Gastrocnemius medialis (tissue), 4 donors: ENCODE results near the gene SCAMP3. TPM values are rescaled to one million over a fixed set of nuclear protein-coding genes. Genes with fewer than 3 reads are reported as not detected.

ENCODE experiments used
- ATAC-seq, 2 donors: fragments of 150-250 bp; one replicate each; pipeline ENCODE4 v1.9.1; 2016
- DNase-seq, 2 donors: peaks; one replicate each; pipeline ENCODE4 v3.0.0-alpha.2; 2019
- H3K27ac ChIP-seq, 4 donors: fragments of 200-600 bp; sonication (generic); 1 replicate in 1 of 4; 2 replicates in 3 of 4; pipeline ENCODE4 v1.5.1; 2016 to 2018; ENCODE audit warnings: mild to moderate bottlenecking in 2 of 4, moderate library complexity in 1 of 4
- H3K27me3 ChIP-seq, 3 donors: fragments of 200-600 bp; sonication (generic) in 2 of 3; 1 replicate in 1 of 3; 2 replicates in 2 of 3; pipeline versions ENCODE4 v1.5.1 to v1.6.0; 2016 to 2019; ENCODE audit warnings: mild to moderate bottlenecking in 1 of 3, moderate library complexity in 1 of 3
- H3K36me3 ChIP-seq, 2 donors: fragments of 200-600 bp; sonication (generic) in 1 of 2; one replicate each; pipeline ENCODE4 v1.5.1; 2017 to 2018
- H3K4me1 ChIP-seq, 2 donors: fragments of 200-600 bp; sonication (generic) in 1 of 2; one replicate each; pipeline ENCODE4 v1.5.1; 2016 to 2017; ENCODE audit warnings: mild to moderate bottlenecking in 2 of 2
- H3K4me3 ChIP-seq, 4 donors: fragments of 200-600 bp; sonication (generic) in 3 of 4; 1 replicate in 1 of 4; 2 replicates in 3 of 4; pipeline ENCODE4 v1.5.1; 2016 to 2019; ENCODE audit warnings: mild to moderate bottlenecking in 2 of 4
- H3K9me3 ChIP-seq, 3 donors: fragments of 200-600 bp; sonication (generic) in 2 of 3; 1 replicate in 1 of 3; 2 replicates in 2 of 3; pipeline ENCODE4 v1.5.1; 2016 to 2019
- CTCF ChIP-seq, 5 experiments: fragments of 450-650 bp in 3 of 5; fragments of 200-600 bp in 2 of 5; sonication (generic) in 2 of 5; IDR thresholded peaks in 4 of 5; conservative IDR thresholded peaks in 1 of 5; 1 replicate in 4 of 5; 2 replicates in 1 of 5; pipeline ENCODE4 v1.5.1; 2016 to 2019; ENCODE audit warnings: antibody characterized with exemption in 5 of 5, mild to moderate bottlenecking in 3 of 5, moderate library complexity in 3 of 5
- POLR2A ChIP-seq, 2 donors: fragments of 450-650 bp; IDR thresholded peaks; one replicate each; pipeline ENCODE4 v1.6.1; 2017; ENCODE audit warnings: antibody characterized with exemption in 2 of 2, mild to moderate bottlenecking in 2 of 2, moderate library complexity in 2 of 2
- in situ Hi-C, 4 donors: fragments of 200-750 bp; cut with MboI; loops; one replicate each; pipeline versions ENCODE4 v1.15.0 to v1.8.0; 2017; ENCODE audit warnings: low sequenced_read_pairs in 4 of 4
- intact Hi-C: fragments of 100-400 bp; cut with DNase I; formaldehyde crosslinking; loops from one replicate; pipeline ENCODE4 v1.15.1; 2023; ENCODE audit warnings: low total_unique reads
- total RNA-seq, 4 donors: library from RNA; depleted of rRNA; stranded (reverse); fragments of >200 nt; gene quantifications; one replicate each; pipeline versions ENCODE4 v1.1.0 to v1.2.3, GENCODE V29; 2016

The SCAMP3 gene
- total RNA-seq, 4 donors from 2014 or later: 60.0 to 108 (median 79.3) TPM

- in situ Hi-C loops (no loop called here), intact Hi-C loops (loop anchor here (5.0 kb wide), 1 partner anchor 99 kb away; the partner anchor contains the start of genes MTX1 and THBS3)
- no peaks in the 10 kb centered on the region for H3K9me3 ChIP-seq
- H3K4me3 ChIP-seq: no peak overlapping the region
- DNase-seq (no peak), ATAC-seq (no peak)
- TF ChIP-seq CTCF (IDR thresholded peaks at IDR 0.05 in 4 of 5, conservative IDR thresholded peaks at IDR 0.05 in 1 of 5) (no peak), POLR2A (IDR thresholded peaks at IDR 0.05) (no peak)
- peaks cover 14% of the 10 kb centered on the region in 2 donors for H3K4me1 ChIP-seq
- H3K27me3 ChIP-seq: no peaks in the 10 kb centered on the region
- H3K27ac ChIP-seq: no peak overlapping the region
- peaks cover 0 to 1% of the 10 kb centered on the region in 2 donors for H3K36me3 ChIP-seq
These were observed 43.8 kb upstream of the SCAMP3 start for GRCh38 chr1:155305881-155306391.

DNA sequence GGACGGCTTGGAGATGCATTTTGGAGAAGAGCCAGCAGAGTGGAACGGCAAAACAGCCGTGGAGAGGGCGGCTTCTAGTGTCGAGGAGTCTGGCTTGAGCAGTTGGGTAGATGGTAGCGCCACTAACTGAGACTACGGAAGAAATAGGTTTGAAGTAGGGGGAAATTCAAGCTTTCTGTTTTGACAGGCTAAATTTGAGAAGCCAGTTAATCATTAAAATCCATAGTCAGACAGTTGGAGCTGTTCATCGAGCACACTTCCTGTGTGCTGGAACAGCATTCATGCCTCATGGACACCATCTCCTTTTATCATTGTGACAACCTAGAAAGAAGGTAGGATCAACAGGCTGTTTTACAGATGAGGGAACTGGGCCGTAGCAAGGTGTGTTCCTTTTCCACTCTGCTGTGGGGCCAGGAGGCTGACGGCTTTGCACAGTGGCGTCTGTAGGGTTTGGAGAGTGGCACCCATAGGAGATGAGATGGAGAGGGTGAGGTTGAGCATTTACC is 42.5 kb upstream of the SCAMP3 start:
- DNase-seq (no peak), ATAC-seq (no peak)
- TF ChIP-seq POLR2A (IDR thresholded peaks at IDR 0.05): no peak
- TF ChIP-seq CTCF (IDR thresholded peaks at IDR 0.05 in 4 of 5, conservative IDR thresholded peaks at IDR 0.05 in 1 of 5): no peak
- H3K9me3 ChIP-seq: no peaks in the 10 kb centered on the region
- H3K27ac ChIP-seq: no peak overlapping the region
- in situ Hi-C loops: no loop called here
- intact Hi-C loops: loop anchor here (5.0 kb wide), 1 partner anchor 97 kb away; the partner anchor contains the start of genes MTX1 and THBS3
- H3K36me3 ChIP-seq: no peaks in the 10 kb centered on the region
- peaks cover 4 to 6% of the 10 kb centered on the region in 2 donors for H3K4me1 ChIP-seq
- H3K4me3 ChIP-seq: no peak overlapping the region
- no peaks in the 10 kb centered on the region for H3K27me3 ChIP-seq

DNA sequence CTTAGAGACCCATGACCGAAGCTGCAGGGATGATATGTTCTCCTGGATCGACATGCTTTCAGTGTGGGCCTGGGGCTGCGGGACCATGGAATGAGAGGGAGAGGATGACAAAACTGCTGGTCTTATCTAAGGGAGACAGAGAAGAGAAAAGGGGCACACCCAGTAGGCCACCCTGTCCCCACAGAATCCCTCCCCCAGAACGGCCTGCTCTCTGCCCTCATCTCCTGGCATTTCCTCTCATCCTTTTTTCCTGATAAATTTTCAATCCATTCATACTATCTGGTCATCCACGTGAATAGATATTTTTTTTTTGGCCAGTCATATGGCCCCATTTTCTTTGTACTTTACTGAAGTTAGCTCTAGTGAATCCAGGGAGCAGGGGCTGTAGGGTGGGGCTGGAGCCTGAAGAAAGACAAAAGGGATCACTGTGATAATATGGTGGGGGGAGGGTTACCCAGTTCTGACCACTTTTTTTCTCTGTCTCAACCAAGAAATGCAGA is 39.2 kb upstream of the SCAMP3 start, which contains the start of gene PKLR:
Gene PKLR (minus strand): TSS at position 97 of the 500 bp plus-strand sequence. CDS start 43 bp downstream, at position 54.
- DNase-seq: no peak
- in situ Hi-C loops: no loop called here
- no peak within 1 kb of the TSS for H3K4me3 ChIP-seq
- H3K27ac ChIP-seq: no peak within 1 kb of the TSS
- no peak for ATAC-seq
- intact Hi-C loops: no loop called here
- H3K9me3 ChIP-seq: no peaks in the 10 kb centered on the region
- no peaks in the 10 kb centered on the region for H3K4me1 ChIP-seq
- H3K36me3 ChIP-seq: no peaks in the 10 kb centered on the region
- peaks cover 0 to 3% (median 0%) of the 10 kb centered on the region in 3 donors for H3K27me3 ChIP-seq
- TF ChIP-seq POLR2A (IDR thresholded peaks at IDR 0.05): no peak
- no peak for TF ChIP-seq CTCF (IDR thresholded peaks at IDR 0.05 in 4 of 5, conservative IDR thresholded peaks at IDR 0.05 in 1 of 5)

DNA sequence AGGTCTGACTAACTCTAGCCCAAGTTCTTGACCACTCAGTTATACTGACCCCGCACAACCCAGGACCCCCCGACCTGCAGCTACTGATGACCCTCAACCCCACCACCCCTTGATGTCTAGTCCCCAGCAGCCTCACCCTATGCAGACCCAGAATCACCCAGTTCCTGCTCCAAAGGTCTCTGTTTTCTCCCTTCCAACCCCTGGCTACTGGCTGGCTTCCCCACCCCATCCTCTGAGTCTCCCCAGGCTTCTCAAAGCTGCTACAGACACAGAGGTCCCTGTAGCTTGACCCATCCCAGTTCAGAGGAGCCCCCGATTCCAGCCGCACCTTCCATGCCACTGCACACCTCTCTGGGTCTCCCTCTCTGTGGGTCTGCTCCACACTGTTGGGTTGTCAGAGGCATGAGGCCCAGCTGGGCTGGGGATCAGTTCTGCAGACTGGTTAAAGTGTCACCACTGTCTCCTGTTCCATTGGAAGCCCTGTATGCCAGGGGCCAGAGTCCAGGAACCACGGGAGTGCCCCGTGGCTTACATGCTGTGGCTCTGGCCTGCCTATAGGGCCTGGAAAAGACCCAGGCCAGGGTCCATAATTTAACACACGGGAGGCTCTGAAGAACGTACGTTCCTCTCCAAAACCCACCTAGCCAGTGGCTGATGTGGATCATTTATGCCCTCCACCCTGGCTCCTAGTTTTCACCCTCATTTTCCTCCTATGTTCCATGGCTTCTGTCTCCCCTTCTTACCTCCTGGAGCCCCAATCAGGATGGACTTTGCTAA is 38.6 kb upstream of the SCAMP3 start:
- intact Hi-C loops: no loop called here
- Histone ChIP-seq H3K4me3 (no peak overlapping the region), H3K27ac (no peak overlapping the region), H3K27me3 (peaks cover 0 to 10% (median 5%) of the 10 kb centered on the region in 3 donors), H3K9me3 (no peaks in the 10 kb centered on the region), H3K36me3 (no peaks in the 10 kb centered on the region), H3K4me1 (no peaks in the 10 kb centered on the region)
- no peak for DNase-seq
- no peak for TF ChIP-seq POLR2A (IDR thresholded peaks at IDR 0.05)
- no peak for TF ChIP-seq CTCF (IDR thresholded peaks at IDR 0.05 in 4 of 5, conservative IDR thresholded peaks at IDR 0.05 in 1 of 5)
- in situ Hi-C loops: no loop called here
- no peak for ATAC-seq
